Hepatocyte (in vitro differentiated cells): ENCODE measurements around the gene FUT9.

Source experiments
- CTCF ChIP-seq: fragments of 200-600 bp; sonication (generic); IDR thresholded peaks from 2 replicates; pipeline ENCODE4 v1.5.1; 2016; ENCODE audit warnings: antibody characterized with exemption, mild to moderate bottlenecking; ENCODE audit not compliant: poor library complexity
- EZH2 ChIP-seq: fragments of 200-600 bp; sonication (generic); IDR thresholded peaks from 2 replicates; pipeline ENCODE4 v1.6.1; 2016; ENCODE audit warnings: antibody characterized with exemption, mild to moderate bottlenecking, borderline replicate concordance
- EZH2phosphoT487 ChIP-seq: fragments of 200-600 bp; sonication (generic); IDR thresholded peaks from one replicate; pipeline ENCODE4 v1.6.1; 2018; ENCODE audit warnings: antibody characterized with exemption, mild to moderate bottlenecking, low read depth, moderate library complexity; ENCODE audit not compliant: unreplicated experiment, severe bottlenecking

- no peak for TF ChIP-seq CTCF
- TF ChIP-seq EZH2: no peak
- TF ChIP-seq EZH2phosphoT487: no peak
These were observed 234.0 kb downstream of the FUT9 start for GRCh38 chr6:96249755-96250154.
